Central memory CD4-positive, alpha-beta T cell (primary cell): Measurements from ENCODE around the gene CPNE6.
A peak's percentile ranks its signal among the peaks of the same experiment; 100 is the strongest.

Source experiments
- DNase-seq: peaks from one replicate; pipeline ENCODE4 v3.0.0; 2022

CPNE6 gene

GRCh38 chr14:24108336-24108874 is 37.0 kb downstream of the CPNE6 start:
- DNase-seq, result no peak

GRCh38 chr14:24110060-24110459 is 38.7 kb downstream of the CPNE6 start:
- no peak for DNase-seq

GRCh38 chr14:24110523-24110922 is 39.2 kb downstream of the CPNE6 start:
- DNase-seq, result no peak

GRCh38 chr14:24113379-24113800 is 42.0 kb downstream of the CPNE6 start:
- DNase-seq, result no peak

GRCh38 chr14:24113801-24114531 is 42.6 kb downstream of the CPNE6 start:
- DNase-seq, result peak; percentile 86

- DNase-seq, result peak; percentile 100
Observed at GRCh38 chr14:24114532-24115421, 43.4 kb downstream of the CPNE6 start, which contains the start of the genes DCAF11 and NRL. Gene DCAF11, plus strand, starts transcription at chr14:24114777. Its CDS starts 818 bp downstream, at chr14:24115595. Gene NRL, minus strand, starts transcription at chr14:24114949. Its CDS starts 32,101 bp downstream, at chr14:24082848.

GRCh38 chr14:24115422-24116127 is 44.2 kb downstream of the CPNE6 start:
- DNase-seq, result no peak

GRCh38 chr14:24116128-24116814 is 44.9 kb downstream of the CPNE6 start:
- DNase-seq, result no peak

GRCh38 chr14:24117179-24117578 is 45.8 kb downstream of the CPNE6 start:
- DNase-seq, result no peak

- DNase-seq, result no peak
Observed at GRCh38 chr14:24119691-24120090, 48.3 kb downstream of the CPNE6 start.

GRCh38 chr14:24121210-24121609 is 49.8 kb downstream of the CPNE6 start:
- no peak for DNase-seq

GRCh38 chr14:24122416-24122815 is 51.1 kb downstream of the CPNE6 start:
- no peak for DNase-seq

GRCh38 chr14:24122898-24123297 is 51.5 kb downstream of the CPNE6 start:
- no peak for DNase-seq

GRCh38 chr14:24123424-24124417 is 52.4 kb downstream of the CPNE6 start:
- no peak for DNase-seq

GRCh38 chr14:24126939-24127338 is 55.6 kb downstream of the CPNE6 start:
- DNase-seq, result no peak

- DNase-seq, result no peak
Observed at GRCh38 chr14:24127673-24128072, 56.3 kb downstream of the CPNE6 start.
